HEK293 (cell line): ENCODE data around the gene TBL1Y.

Source experiments
- CTCF ChIA-PET: fragments of 350-600 bp; formaldehyde crosslinking; extraction: SDS; loops from one replicate; lab custom pipeline; 2021; ENCODE audit warnings: antibody characterized with exemption; lab: Yijun Ruan, JAX
- POLR2A ChIA-PET: fragments of 300-600 bp; formaldehyde crosslinking; extraction: SDS; loops from one replicate; lab custom pipeline; 2020; ENCODE audit warnings: antibody characterized with exemption, inconsistent platforms; lab: Yijun Ruan, JAX
- H3K27ac ChIP-seq: fragments of 200-500 bp; sonication (Bioruptor generic); 2 replicates; pipeline ENCODE4 v1.5.1; 2014; ENCODE audit warnings: low read depth, low read length, control low read depth, inconsistent platforms; ENCODE audit errors: extremely low read depth
- H3K36me3 ChIP-seq, 2 experiments: fragments of 200-500 bp in 1 of 2; sonication (Bioruptor generic) in 1 of 2; 1 replicate in 1 of 2; 2 replicates in 1 of 2; pipeline ENCODE4 v1.5.1; 2014 to 2017; ENCODE audit warnings: inconsistent platforms in 2 of 2, low read length in 2 of 2; ENCODE audit not compliant: control insufficient read depth in 2 of 2, insufficient read depth in 1 of 2
- H3K4me1 ChIP-seq: fragments of 200-500 bp; sonication (Bioruptor generic); 2 replicates; pipeline ENCODE4 v1.5.1; 2014; ENCODE audit warnings: mild to moderate bottlenecking, low read length, inconsistent platforms; ENCODE audit not compliant: control insufficient read depth, insufficient read depth
- H3K4me3 ChIP-seq: 2 replicates; pipeline ENCODE4 v1.5.1; 2011; ENCODE audit warnings: low read depth, mild to moderate bottlenecking, control low read depth, low read length, moderate library complexity
- H3K9me3 ChIP-seq: fragments of 200-500 bp; sonication (Bioruptor generic); 2 replicates; pipeline ENCODE4 v1.5.1; 2014; ENCODE audit warnings: low read depth, low read length, inconsistent platforms; ENCODE audit not compliant: control insufficient read depth, insufficient read depth
- ATF2 ChIP-seq: fragments of 450-650 bp; formaldehyde crosslinking; IDR thresholded peaks from 2 replicates; pipeline ENCODE4 v1.5.1; 2016; ENCODE audit warnings: missing biosample characterization, missing genetic modification characterization, low read depth
- FEZF1 ChIP-seq: fragments of 450-650 bp; formaldehyde crosslinking; IDR thresholded peaks from 2 replicates; pipeline ENCODE4 v1.5.1; 2016; ENCODE audit warnings: missing biosample characterization, missing genetic modification characterization
- GLIS1 ChIP-seq: fragments of 450-650 bp; formaldehyde crosslinking; IDR thresholded peaks from 2 replicates; pipeline ENCODE4 v1.5.1; 2016; ENCODE audit warnings: missing biosample characterization, missing genetic modification characterization
- HOXC10 ChIP-seq: sonication (generic); formaldehyde crosslinking; IDR thresholded peaks from 2 replicates; pipeline ENCODE4 v1.8.1; 2023; ENCODE audit warnings: mild to moderate bottlenecking, missing genetic modification reagents
- SP7 ChIP-seq: fragments of 450-650 bp; formaldehyde crosslinking; IDR thresholded peaks from 2 replicates; pipeline ENCODE4 v1.5.1; 2016; ENCODE audit warnings: missing biosample characterization, missing genetic modification characterization
- ZFP37 ChIP-seq: fragments of 450-650 bp; formaldehyde crosslinking; IDR thresholded peaks from 2 replicates; pipeline ENCODE4 v1.5.1; 2016; ENCODE audit warnings: missing biosample characterization, missing genetic modification characterization
- ZNF132 ChIP-seq: fragments of 450-650 bp; formaldehyde crosslinking; IDR thresholded peaks from 2 replicates; pipeline ENCODE4 v1.5.1; 2017; ENCODE audit warnings: missing biosample characterization, missing genetic modification characterization, borderline replicate concordance
- ZNF19 ChIP-seq: fragments of 450-650 bp; formaldehyde crosslinking; IDR thresholded peaks from 2 replicates; pipeline ENCODE4; 2016; ENCODE audit warnings: missing biosample characterization, missing genetic modification characterization, low read depth
- ZNF202 ChIP-seq: fragments of 450-650 bp; formaldehyde crosslinking; IDR thresholded peaks from 2 replicates; pipeline ENCODE4 v1.5.1; 2016; ENCODE audit warnings: missing biosample characterization, missing genetic modification characterization, borderline replicate concordance
- ZNF398 ChIP-seq: fragments of 450-650 bp; formaldehyde crosslinking; IDR thresholded peaks from 2 replicates; pipeline ENCODE4 v1.5.1; 2017; ENCODE audit warnings: missing biosample characterization, missing genetic modification characterization
- ZNF501 ChIP-seq: fragments of 450-650 bp; formaldehyde crosslinking; IDR thresholded peaks from 2 replicates; pipeline ENCODE4 v1.5.1; 2016; ENCODE audit warnings: missing biosample characterization, missing genetic modification characterization
- ZNF610 ChIP-seq: fragments of 450-650 bp; formaldehyde crosslinking; IDR thresholded peaks from 2 replicates; pipeline ENCODE4 v1.5.1; 2016; ENCODE audit warnings: missing biosample characterization, missing genetic modification characterization, borderline replicate concordance
- ZNF670 ChIP-seq: fragments of 450-650 bp; formaldehyde crosslinking; IDR thresholded peaks from 2 replicates; pipeline ENCODE4 v1.5.1; 2016; ENCODE audit warnings: missing biosample characterization, missing genetic modification characterization, low read depth
- ZNF707 ChIP-seq: fragments of 450-650 bp; formaldehyde crosslinking; IDR thresholded peaks from 2 replicates; pipeline ENCODE4 v1.5.1; 2016; ENCODE audit warnings: missing biosample characterization, missing genetic modification characterization
- ZNF747 ChIP-seq: fragments of 450-650 bp; formaldehyde crosslinking; IDR thresholded peaks from 2 replicates; pipeline ENCODE4 v1.5.1; 2016; ENCODE audit warnings: missing biosample characterization, missing genetic modification characterization
- ZNF76 ChIP-seq: fragments of 450-650 bp; formaldehyde crosslinking; IDR thresholded peaks from 2 replicates; pipeline ENCODE4; 2016; ENCODE audit warnings: low read depth, missing biosample characterization, missing genetic modification characterization, borderline replicate concordance
- ZNF785 ChIP-seq: fragments of 450-650 bp; formaldehyde crosslinking; IDR thresholded peaks from 2 replicates; pipeline ENCODE4 v1.5.1; 2016; ENCODE audit warnings: missing biosample characterization, missing genetic modification characterization
- TF ChIP-seq, protein P1 (sequence below): fragments of 450-650 bp; formaldehyde crosslinking; IDR thresholded peaks from 2 replicates; pipeline ENCODE4 v1.5.1; 2016; ENCODE audit warnings: missing biosample characterization, missing genetic modification characterization
- TF ChIP-seq, protein P2 (sequence below): fragments of 450-650 bp; formaldehyde crosslinking; IDR thresholded peaks from 2 replicates; pipeline ENCODE4 v1.5.1; 2016; ENCODE audit warnings: missing biosample characterization, missing genetic modification characterization
- TF ChIP-seq, protein P3 (sequence below): fragments of 450-650 bp; formaldehyde crosslinking; IDR thresholded peaks from 2 replicates; pipeline ENCODE4 v1.5.1; 2016; ENCODE audit warnings: missing biosample characterization, missing genetic modification characterization
- TF ChIP-seq, protein P4 (sequence below): fragments of 450-650 bp; formaldehyde crosslinking; IDR thresholded peaks from 2 replicates; pipeline ENCODE4 v1.5.1; 2016; ENCODE audit warnings: missing biosample characterization, missing genetic modification characterization
- TF ChIP-seq, protein P5 (sequence below): fragments of 450-650 bp; IDR thresholded peaks from 2 replicates; pipeline ENCODE4 v1.5.1; 2018; ENCODE audit warnings: missing biosample characterization, mild to moderate bottlenecking, missing genetic modification characterization

TBL1Y gene

DNA sequence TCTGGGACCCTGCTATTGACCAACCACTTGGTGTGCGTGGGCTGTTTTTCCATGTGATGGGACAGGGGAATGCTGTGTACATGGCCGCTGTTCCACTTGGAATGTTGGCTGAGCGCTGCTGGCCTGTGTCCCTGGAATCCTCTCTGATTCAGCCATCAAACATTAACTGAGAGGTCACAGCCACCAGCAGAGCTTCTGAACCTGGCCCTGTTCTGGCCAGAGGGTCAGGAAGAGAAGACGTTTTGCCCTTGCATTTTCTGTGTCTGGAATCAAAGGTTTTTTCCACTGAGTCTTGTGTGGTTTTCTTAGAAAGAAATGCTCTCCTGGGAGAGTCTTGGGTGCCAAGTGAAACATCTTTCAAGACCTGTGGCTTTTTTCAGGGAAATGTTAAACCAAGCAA, 85.5 kb downstream of the TBL1Y start (continued):
- TF ChIP-seq ZNF202 (tag by site-specific recombination), result no peak
- TF ChIP-seq ZNF785 (tag by site-specific recombination), result no peak
- no peak for TF ChIP-seq ZNF76
- no peak for TF ChIP-seq ZNF398 (tag by site-specific recombination)
- TF ChIP-seq ZNF670 (tag by site-specific recombination), result no peak
- TF ChIP-seq, all 188 proteins: peak for 0

DNA sequence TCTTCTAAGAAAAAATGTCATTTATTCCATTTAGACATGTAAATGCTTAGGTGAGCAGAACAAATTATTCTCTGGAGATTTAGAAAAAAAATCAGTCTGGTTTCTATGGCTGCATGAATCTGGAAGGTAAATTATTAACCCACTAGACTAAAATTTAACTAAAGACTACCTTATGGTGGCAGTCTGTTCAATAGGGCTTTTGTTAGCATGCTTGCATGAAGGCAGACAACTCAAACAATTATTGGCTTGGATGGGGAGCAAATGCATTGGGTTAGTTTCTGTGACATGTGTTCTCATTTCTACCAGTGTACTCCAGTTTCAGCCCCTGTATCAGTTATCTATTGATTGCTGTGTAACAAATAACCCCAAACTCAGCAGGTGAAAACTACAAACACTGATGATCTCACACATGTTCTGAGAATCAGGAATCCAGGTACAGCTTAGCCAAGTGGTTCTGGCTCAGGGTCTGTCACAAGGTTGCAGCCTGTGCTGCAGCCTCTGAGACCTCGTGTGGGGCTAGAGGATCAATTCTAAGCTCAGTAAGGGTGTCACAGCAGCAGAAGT, 87.1 kb downstream of the TBL1Y start:
- Histone ChIP-seq H3K4me1 (no peaks in the 10 kb centered on the region), H3K9me3 (no peaks in the 10 kb centered on the region), H3K4me3 (no peak overlapping the region), H3K27ac (no peak overlapping the region), H3K36me3 (no peaks in the 10 kb centered on the region)
- ChIA-PET CTCF (no interaction called here), POLR2A (no interaction called here)
- TF ChIP-seq, protein P1, sequence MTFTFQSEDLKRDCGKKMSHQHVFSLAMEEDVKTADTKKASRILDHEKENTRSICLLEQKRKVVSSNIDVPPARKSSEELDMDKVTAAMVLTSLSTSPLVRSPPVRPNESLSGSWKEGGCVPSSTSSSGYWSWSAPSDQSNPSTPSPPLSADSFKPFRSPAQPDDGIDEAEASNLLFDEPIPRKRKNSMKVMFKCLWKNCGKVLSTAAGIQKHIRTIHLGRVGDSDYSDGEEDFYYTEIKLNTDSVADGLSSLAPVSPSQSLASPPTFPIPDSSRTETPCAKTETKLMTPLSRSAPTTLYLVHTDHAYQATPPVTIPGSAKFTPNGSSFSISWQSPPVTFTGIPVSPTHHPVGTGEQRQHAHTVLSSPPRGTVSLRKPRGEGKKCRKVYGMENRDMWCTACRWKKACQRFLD (tag by site-specific recombination), result no peak
- TF ChIP-seq FEZF1, result no peak
- TF ChIP-seq ZNF747 (tag by site-specific recombination), result no peak
- no peak for TF ChIP-seq ZNF501 (tag by site-specific recombination)
- TF ChIP-seq ZNF610 (tag by site-specific recombination), result no peak
- TF ChIP-seq, protein P2, sequence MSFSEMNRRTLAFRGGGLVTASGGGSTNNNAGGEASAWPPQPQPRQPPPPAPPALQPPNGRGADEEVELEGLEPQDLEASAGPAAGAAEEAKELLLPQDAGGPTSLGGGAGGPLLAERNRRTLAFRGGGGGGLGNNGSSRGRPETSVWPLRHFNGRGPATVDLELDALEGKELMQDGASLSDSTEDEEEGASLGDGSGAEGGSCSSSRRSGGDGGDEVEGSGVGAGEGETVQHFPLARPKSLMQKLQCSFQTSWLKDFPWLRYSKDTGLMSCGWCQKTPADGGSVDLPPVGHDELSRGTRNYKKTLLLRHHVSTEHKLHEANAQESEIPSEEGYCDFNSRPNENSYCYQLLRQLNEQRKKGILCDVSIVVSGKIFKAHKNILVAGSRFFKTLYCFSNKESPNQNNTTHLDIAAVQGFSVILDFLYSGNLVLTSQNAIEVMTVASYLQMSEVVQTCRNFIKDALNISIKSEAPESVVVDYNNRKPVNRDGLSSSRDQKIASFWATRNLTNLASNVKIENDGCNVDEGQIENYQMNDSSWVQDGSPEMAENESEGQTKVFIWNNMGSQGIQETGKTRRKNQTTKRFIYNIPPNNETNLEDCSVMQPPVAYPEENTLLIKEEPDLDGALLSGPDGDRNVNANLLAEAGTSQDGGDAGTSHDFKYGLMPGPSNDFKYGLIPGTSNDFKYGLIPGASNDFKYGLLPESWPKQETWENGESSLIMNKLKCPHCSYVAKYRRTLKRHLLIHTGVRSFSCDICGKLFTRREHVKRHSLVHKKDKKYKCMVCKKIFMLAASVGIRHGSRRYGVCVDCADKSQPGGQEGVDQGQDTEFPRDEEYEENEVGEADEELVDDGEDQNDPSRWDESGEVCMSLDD (tag by site-specific recombination), result no peak

DNA sequence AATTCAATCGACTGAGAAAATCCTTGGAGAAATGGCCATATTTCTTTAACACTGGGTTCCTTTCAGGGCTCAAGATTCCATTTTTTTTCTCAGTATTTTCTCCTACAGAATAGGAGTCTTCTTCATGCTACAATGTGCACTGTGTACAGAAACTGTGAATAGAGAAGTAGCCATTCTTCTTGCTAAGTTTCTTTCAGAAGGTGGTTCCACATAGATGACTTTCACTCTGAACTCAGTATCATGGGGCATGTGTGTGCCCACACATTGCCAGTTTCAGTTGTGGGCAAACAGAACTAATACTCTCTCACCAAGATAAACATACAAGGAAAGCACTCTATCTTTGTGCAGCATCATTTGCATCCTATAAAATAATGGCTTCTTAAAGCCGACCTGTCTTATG, 89.4 kb downstream of the TBL1Y start:
- POLR2A ChIA-PET, result no interaction called here
- H3K9me3 ChIP-seq, result no peaks in the 10 kb centered on the region
- no peaks in the 10 kb centered on the region for H3K4me1 ChIP-seq
- no peak for TF ChIP-seq HOXC10
- no peak for TF ChIP-seq ZNF19 (tag by site-specific recombination)
- no peak for TF ChIP-seq ZFP37
- no peak for TF ChIP-seq ATF2 (tag by site-specific recombination)
- TF ChIP-seq, protein P3, sequence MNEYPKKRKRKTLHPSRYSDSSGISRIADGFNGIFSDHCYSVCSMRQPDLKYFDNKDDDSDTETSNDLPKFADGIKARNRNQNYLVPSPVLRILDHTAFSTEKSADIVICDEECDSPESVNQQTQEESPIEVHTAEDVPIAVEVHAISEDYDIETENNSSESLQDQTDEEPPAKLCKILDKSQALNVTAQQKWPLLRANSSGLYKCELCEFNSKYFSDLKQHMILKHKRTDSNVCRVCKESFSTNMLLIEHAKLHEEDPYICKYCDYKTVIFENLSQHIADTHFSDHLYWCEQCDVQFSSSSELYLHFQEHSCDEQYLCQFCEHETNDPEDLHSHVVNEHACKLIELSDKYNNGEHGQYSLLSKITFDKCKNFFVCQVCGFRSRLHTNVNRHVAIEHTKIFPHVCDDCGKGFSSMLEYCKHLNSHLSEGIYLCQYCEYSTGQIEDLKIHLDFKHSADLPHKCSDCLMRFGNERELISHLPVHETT (tag by site-specific recombination), result no peak
- TF ChIP-seq ZNF132 (tag by site-specific recombination), result no peak
- no peak for TF ChIP-seq ZNF707 (tag by site-specific recombination)
- no peak for TF ChIP-seq GLIS1 (tag by site-specific recombination)
- TF ChIP-seq, protein P4, sequence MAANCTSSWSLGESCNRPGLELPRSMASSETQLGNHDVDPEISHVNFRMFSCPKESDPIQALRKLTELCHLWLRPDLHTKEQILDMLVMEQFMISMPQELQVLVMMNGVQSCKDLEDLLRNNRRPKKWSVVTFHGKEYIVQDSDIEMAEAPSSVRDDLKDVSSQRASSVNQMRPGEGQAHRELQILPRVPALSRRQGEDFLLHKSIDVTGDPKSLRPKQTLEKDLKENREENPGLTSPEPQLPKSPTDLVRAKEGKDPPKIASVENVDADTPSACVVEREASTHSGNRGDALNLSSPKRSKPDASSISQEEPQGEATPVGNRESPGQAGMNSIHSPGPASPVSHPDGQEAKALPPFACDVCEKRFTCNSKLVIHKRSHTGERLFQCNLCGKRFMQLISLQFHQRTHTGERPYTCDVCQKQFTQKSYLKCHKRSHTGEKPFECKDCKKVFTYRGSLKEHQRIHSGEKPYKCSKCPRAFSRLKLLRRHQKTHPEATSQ, result no peak
- TF ChIP-seq, protein P5, sequence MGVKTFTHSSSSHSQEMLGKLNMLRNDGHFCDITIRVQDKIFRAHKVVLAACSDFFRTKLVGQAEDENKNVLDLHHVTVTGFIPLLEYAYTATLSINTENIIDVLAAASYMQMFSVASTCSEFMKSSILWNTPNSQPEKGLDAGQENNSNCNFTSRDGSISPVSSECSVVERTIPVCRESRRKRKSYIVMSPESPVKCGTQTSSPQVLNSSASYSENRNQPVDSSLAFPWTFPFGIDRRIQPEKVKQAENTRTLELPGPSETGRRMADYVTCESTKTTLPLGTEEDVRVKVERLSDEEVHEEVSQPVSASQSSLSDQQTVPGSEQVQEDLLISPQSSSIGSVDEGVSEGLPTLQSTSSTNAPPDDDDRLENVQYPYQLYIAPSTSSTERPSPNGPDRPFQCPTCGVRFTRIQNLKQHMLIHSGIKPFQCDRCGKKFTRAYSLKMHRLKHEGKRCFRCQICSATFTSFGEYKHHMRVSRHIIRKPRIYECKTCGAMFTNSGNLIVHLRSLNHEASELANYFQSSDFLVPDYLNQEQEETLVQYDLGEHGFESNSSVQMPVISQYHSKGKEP, result no peak
- TF ChIP-seq SP7, result no peak
- TF ChIP-seq ZNF747 (tag by site-specific recombination), result no peak
- H3K4me3 ChIP-seq, result no peak overlapping the region
- no peak overlapping the region for H3K27ac ChIP-seq
- H3K36me3 ChIP-seq, result no peaks in the 10 kb centered on the region
- CTCF ChIA-PET, result no interaction called here
